Measurements from ENCODE around the gene GFER.
"Not testable (repeated sequence)": the region's sequence is repeated elsewhere in the genome, so short reads cannot be mapped to it uniquely, and the experiment has no call there.

Gene GFER

GRCh38 chr16:2005646-2006045 is 21.7 kb downstream of the GFER start:
- no peak for DNase-seq (ENCODE audit: low read depth in 3 of 3)

DNA sequence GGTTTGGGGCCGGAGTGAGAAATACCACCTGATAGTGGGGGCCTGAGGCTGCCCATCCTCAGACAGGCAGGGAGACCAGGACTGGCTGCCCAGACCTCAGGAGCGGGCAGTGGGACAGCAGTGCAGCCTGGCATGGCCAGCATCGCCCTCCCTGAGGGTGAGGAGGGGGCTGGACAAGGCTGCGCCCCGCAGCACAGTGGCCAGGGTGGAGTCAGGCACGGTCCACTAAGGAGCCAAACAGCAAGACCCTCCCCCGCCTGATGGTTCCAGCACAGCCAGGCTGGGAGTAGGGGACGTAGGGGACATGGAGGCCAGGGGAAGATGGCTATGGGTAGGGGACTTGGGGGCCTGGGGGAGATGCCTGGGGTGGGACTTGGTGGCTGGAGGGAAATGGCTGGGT is 22.3 kb downstream of the GFER start:
- DNase-seq (ENCODE audit: low read depth in 3 of 3) = no peak

- no peak for DNase-seq (ENCODE audit: low read depth in 3 of 3)
Observed at GRCh38 chr16:2007081-2007836, 23.3 kb downstream of the GFER start.

DNA sequence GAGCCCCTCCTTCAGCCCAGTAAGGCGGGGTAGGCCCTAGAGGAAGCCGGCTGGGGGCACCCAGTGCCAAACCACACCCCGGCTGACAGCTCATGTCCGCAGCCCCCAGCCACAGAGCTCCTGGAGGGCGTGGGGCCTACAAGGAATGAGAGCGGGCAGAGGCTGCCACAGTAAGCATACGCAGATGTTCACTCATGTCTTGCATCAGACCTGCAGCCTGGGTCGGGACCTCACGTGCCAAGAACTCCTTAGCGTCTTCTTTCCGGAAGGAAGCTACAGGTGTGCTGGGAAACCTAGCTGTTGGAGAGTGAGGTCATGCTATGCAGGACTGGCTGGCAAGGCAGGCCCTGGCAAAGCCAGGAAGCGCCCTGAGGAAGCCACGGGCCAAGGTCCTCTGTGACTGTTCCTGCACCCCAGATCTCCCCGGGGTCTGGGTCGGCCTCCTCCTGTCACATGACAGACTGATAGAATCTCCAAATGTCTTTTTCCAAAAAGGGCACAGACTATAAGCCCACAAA is 24.1 kb downstream of the GFER start:
- no peak for DNase-seq (ENCODE audit: low read depth in 3 of 3)

DNA sequence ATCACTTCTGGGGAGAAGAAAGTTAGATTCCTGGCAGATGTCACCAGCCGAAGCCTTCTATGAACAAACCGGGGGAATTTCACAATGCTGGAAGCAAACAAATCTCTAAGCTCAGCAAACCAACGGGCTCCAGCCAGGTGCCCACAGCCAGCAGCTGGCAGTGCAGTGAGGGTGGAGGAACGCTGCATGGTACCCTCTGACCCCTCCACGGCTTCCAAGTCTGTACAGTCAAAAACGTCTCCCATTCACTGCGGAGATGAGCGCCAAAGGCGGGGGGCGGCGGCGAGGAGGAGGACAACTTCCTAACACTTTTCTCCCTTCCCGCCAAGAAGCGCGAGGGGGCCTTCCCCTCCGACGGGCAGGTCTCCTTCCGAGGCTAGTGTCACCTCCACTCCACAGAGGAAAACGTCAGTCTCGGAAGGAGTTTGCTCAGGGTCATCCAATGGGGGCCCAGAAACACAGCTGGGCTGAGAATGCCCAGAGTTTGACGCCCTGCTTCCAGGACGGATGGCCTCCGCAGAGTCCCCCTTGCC is 24.7 kb downstream of the GFER start:
- no peak for DNase-seq (ENCODE audit: low read depth in 3 of 3)

DNA sequence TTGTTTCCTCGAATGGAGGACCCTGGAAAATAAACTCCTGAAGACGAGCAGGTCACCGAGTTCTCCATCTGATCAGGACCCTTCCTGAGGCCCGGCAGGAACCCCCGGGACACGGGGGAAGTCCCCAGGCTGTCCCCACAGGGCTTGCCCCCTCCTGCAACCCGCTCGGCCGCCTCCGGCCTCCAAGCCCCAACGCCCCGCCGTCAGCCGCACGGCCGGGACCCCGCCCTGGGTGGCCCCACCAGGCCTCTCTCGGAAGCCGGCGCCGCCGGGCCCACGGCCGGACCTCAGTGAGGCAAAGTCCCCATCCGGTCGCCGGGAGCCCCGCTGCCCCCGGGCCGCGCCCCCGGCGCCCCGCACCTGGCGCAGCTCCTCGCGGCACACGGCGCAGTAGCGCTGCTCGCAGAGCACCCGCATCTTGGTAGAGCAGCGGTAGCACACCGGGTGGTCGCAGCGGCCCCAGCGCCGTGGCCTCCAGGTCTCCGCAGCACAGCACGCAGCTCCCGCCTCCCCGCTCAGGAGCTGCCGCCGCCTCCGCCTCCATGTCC is 25.2 kb downstream of the GFER start:
- no peak for DNase-seq (ENCODE audit: low read depth in 3 of 3)

DNA sequence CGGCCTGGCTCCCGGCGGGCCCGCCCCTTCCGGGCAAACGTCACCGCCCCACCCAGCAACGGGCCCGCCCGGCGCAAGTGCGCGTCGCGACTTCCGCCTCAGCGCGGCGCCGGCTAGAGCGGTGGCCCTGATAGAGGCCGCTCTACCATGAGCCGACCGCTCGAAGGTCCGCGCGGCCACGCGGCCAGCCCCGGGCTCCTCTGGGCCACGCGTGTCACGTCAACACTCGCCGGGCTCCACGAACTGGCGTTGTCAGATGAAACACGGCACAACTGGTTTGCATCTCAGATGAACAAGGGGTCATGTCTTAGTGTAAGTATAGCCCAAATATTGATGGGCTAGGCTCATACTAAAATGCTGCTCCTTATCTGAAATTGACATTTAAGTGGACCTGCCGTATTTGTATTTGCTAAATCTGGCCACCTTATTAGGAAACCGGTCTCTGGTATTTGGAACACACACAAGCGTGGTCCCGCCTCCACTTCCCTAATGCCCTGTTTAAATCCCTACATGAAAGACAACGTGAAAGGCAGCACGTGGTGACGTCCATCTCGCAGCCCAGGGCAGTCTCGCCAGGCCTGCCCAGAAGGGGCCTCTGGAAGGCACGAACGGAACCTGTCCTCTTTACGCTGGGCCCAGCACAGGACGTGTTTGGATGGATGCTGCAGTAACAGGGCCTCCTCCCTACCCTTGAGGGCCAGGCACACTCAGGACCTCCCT is 26.0 kb downstream of the GFER start, which contains the start of gene ZNF598:
TSS of gene ZNF598 (minus strand) at position 31 of the 720 bp plus-strand sequence.
- DNase-seq (ENCODE audit: low read depth in 3 of 3) = peak; percentile 58 to 75 (median 65)

GRCh38 chr16:2011726-2012125 is 27.7 kb downstream of the GFER start:
- not testable (repeated sequence) for DNase-seq (ENCODE audit: low read depth in 3 of 3)

DNA sequence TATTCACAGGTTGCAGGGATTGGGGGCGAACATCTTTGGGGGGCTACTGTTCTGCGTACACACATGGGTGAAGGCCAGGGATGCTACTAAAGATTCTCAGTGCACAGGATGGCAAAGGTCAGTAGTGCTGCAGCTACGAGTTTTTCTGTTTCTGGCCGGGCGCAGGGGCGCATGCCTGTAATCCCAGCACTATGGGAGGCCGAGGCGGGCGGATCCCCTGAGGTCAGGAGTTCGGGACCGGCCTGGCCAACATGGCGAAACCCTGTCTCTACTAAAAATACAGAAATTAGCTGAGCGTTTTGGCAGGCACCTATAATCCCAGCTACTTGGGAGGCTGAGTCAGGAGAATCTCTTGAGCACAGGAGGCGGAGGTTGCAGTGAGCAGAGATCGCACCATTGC is 29.5 kb downstream of the GFER start:
- DNase-seq (ENCODE audit: low read depth in 3 of 3) = no peak

DNA sequence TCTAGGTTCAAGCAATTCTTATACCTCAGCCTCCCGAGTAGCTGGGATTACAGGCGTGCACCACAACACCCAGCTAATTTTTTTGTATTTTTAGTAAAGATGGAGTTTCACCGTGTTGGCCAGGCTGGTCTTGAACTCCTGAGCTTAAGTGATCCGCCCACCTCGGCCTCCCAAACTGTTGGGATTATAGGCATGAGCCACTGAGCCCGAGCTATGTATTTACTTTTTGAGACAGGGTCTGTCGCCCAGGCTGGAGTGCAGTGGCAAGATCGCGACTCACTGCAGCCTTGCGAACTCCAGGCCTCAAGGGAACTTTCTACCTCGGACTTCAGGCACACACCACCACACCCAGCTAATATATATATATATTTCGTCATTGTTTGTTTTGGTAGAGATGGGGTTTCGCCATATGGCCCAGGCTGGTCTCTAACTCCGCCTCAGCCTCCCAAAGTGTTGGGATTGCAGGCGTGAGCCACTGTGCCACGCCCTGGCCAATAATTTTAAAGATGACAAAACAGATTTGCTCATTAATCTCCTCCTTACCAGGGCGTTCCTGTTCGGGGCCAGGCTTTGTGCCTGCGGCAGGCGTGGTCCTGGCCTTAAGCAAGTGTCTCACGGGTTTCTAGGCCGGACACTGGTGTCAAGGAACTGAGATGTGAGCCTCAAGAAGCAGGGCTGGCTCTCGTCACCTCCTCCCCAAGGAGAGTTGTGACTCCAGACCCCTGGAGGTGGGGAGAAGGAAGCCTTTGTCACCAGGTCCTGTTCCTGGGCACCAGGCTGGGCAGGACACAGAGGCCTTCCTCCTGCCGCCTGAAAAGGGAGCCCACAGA is 31.3 kb downstream of the GFER start:
- DNase-seq (ENCODE audit: low read depth in 3 of 3) = no peak

DNA sequence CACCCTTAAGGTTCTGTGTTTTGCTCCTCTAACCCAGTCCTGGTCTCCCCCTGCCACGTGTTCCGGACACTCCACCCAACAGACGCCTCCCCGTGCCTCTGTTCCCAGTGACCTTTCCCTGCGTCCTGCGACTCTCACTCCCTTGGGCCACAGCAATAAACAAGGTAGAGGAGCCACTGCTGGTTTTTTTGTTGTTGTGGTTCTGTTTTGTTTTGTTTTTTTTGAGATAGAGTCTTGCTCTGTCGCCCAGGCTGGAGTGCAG is 31.9 kb downstream of the GFER start:
- DNase-seq (ENCODE audit: low read depth in 3 of 3) = no peak

- no peak for DNase-seq (ENCODE audit: low read depth in 3 of 3)
Observed at GRCh38 chr16:2016407-2016922, 32.5 kb downstream of the GFER start.

DNA sequence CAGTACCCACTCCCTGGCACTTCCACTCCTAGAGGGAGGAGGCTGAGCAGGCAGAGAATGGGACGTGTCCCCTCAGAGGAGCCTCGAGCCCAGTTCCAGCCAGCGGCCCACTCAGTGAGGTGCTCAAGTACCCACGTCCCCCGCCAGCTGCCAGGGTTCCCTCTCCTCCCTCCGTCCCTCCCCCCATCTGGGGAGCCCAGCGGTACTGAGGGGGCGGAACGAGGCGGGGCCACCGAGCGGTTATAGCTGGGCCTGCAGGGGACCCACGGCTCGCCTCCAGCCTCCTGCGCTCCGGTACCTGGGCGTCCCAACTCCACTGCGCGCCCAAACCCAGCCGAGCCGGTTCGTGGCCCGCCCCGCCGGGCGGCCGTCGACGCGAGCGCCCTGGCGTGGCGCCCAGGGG is 35.5 kb downstream of the GFER start, which contains the start of gene NPW:
TSS of gene NPW (plus strand) at position 268 of the 403 bp plus-strand sequence.
- no peak for DNase-seq (ENCODE audit: low read depth in 3 of 3)

DNA sequence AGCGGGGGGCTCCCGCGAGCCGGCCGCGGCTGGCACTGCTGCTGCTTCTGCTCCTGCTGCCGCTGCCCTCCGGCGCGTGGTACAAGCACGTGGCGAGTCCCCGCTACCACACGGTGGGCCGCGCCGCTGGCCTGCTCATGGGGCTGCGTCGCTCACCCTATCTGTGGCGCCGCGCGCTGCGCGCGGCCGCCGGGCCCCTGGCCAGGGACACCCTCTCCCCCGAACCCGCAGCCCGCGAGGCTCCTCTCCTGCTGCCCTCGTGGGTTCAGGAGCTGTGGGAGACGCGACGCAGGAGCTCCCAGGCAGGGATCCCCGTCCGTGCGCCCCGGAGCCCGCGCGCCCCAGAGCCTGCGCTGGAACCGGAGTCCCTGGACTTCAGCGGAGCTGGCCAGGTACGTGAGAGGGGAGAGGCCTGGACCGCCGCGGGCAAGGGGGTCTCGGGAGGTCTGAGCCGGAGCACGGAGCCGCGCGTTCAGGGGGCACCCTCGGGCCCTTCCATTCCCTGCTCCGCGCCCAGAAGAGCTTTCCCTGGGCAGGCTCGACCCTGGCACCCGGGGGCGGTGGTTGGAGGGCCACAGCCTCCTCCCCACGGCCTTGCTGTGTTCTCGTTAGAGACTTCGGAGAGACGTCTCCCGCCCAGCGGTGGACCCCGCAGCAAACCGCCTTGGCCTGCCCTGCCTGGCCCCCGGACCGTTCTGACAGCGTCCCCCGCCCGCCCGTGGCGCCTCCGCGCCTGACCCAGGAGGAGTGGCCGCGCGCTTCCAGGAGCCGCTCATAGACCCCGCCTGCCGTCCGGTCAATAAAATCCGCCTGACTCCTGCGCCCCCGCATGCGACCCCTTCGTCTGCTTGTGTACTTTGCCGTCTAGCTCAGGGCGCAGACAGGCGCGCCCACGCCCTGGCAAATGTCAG is 36.2 kb downstream of the GFER start:
- no peak for DNase-seq (ENCODE audit: low read depth in 3 of 3)

- no peak for DNase-seq (ENCODE audit: low read depth in 3 of 3)
Observed at GRCh38 chr16:2022723-2023091, 38.7 kb downstream of the GFER start.

GRCh38 chr16:2023092-2024031 is 39.4 kb downstream of the GFER start:
- peak; percentile 85 to 95 (median 92) for DNase-seq (ENCODE audit: low read depth in 3 of 3)

DNA sequence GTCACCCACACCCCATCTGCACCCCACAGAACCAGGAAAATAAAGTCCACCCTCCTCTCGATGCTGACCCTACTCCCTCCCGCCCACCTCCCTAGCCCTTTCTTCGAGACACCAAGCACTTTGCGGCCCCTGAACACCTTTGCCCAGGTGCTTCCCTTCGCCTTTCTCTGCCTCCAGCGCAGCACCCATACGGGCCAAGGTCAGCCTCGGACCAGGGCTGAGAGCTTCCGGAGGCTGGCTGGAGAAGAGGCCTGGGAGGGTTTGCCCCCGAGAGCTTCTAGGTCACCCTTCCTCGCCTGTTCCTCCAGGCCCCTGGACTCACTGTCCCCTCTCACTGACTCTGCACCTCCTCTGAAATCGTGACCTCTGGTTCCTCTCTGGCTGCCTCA is 40.0 kb downstream of the GFER start:
- DNase-seq (ENCODE audit: low read depth in 3 of 3) = no peak

- no peak for DNase-seq (ENCODE audit: low read depth in 3 of 3)
Observed at GRCh38 chr16:2025251-2025650, 41.3 kb downstream of the GFER start.

- no peak for DNase-seq (ENCODE audit: low read depth in 3 of 3)
Observed at GRCh38 chr16:2025878-2026460, 42.0 kb downstream of the GFER start.
